ENCODE measurements around the gene DNAL4.

Gene DNAL4

DNA sequence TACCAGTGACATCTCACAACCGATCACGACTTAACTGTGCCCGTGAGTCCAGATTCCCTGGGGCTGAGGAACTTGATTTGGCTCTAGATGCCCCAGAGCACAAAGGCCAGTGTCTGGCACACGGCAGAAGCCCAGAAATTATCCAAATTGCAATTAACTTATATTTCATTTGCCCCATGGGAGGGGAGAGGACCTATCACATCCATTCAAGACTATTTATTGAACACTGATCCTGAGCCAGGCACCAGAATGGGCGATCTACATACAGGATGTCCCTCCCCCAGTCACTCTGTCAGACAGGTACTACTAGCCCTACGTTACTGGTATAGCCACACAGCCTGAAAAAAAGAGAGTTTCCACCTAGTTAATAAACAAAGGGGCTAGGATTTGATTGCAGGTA lies 5.1 kb downstream of the DNAL4 start:
- no peak for FAIRE-seq

DNA sequence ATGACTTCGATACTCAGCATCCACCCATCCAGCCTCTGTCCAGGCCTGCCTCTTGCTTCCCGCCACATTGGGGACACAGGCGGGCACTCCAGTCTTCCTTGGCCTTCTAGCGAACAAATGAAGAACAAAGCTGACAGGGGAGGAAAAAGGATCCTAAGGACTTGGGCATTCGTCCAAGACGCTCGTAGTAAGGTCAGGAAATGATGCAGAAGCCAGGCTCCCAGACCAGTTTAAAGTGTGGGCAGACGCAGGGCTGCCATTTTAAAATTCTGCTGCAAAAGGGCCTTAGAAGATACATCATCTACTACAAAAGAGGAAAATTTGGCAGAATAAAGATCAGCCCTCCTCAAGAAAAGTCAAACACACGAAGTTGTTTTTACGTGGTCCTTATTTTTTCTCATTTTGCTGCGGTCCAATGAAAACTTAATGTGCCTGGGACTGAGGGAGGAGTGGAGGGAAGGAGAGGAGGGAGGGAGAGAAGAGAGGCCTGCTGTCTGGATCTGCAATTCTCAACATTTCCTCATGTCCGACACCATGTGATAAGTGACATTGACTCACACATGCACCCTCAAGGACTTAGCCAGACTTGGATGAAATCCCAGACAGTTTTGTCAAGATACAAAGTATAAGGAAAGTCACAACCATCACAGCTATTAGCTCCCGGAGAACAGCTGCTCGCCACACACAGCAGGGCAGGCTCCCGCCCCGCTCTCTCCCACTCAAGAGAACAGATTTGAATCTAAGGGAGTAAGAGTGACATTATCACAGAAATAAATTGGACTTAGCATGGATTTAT lies 5.7 kb downstream of the DNAL4 start:
- FAIRE-seq: no peak
- no peak for DNase-seq (ENCODE audit: insufficient read length, low spot score)

More for the DNA sequence above, 5.1 kb downstream of the DNAL4 start:
- DNase-seq (ENCODE audit: insufficient read length, low spot score): no peak

DNA sequence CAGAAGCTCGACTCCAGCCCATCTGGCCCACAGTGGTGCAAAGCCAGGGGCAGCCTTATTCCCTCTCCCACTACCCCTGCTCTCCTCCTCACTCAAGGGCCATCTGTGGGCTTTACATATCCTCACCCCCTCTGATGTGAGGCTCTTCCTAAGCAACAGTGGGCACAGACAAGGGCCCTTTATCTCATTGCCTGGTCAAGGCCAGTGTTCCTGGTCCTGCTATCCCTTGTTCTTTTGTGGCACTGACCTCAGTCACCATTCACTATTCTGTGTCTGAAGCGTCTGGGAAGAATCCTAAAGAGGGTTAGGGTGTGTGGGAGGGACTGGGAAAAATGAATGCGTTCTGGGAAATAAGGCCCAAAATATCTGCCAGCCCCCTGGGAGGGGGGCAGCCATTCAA lies 7.3 kb downstream of the DNAL4 start:
- DNase-seq (ENCODE audit: insufficient read length, low spot score) (no peak), FAIRE-seq (no peak)

DNA sequence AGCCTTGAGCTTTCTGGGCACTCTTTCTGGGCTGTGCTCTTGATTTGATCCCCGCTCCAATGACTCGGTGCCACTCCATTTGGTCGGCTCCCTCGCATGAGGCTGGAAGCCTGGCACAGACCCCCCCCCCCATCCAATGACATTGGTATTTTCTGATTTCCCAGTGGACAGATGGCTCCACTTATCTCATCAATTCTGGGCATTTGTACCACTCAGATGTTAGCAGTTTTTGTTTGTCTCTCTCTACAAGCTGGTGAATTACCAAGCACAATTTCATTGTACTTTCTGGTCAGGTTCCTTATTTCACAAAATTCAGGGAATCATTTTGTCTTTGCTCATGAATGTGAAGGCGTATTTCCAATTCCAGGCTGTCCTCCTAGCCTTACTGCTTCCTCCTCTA lies 9.1 kb downstream of the DNAL4 start:
- DNase-seq (ENCODE audit: insufficient read length, low spot score) (no peak), FAIRE-seq (no peak)

DNA sequence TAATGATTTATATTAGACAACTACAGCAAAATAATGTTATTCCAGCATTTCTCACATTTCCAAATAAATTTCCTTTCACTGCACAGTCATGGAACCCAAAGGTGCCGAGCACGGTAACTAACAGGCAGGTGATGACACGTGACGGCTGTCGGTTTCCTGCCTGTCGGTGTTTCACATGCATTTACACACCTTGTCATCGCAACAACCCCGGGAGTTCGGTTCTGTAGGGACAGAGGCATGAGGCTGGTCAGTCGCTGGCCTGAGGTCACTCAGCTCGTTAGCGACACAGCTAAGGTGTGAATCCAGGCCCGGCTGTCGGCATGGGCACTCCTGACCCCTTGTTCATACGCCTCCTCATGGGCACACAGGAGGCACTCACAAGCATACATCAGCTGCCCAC lies 9.9 kb downstream of the DNAL4 start:
- DNase-seq (ENCODE audit: insufficient read length, low spot score) (no peak), FAIRE-seq (no peak)

DNA sequence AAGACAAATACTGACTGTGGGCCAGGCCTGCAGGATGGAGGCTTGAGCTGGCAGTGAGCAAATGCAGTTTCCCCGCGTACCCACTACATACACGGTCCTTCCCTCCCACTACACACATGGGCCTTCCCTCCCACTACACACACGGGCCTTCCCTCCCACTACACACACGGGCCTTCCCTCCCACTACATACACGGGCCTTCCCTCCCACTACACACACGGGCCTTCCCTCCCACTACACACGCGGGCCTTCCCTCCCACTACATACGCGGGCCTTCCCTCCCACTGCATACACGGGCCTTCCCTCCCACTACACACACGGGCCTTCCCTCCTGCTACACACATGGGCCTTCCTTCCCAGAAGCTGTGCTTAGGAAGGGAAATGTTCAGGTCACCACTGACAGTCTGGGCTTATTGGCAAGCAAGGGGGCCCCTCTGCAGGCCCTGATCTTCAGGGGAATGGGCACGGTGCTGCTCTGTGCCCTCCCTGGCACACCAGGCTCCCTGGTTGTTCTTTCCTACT lies 10.8 kb downstream of the DNAL4 start:
- FAIRE-seq (no peak), DNase-seq (ENCODE audit: insufficient read length, low spot score) (no peak)

DNA sequence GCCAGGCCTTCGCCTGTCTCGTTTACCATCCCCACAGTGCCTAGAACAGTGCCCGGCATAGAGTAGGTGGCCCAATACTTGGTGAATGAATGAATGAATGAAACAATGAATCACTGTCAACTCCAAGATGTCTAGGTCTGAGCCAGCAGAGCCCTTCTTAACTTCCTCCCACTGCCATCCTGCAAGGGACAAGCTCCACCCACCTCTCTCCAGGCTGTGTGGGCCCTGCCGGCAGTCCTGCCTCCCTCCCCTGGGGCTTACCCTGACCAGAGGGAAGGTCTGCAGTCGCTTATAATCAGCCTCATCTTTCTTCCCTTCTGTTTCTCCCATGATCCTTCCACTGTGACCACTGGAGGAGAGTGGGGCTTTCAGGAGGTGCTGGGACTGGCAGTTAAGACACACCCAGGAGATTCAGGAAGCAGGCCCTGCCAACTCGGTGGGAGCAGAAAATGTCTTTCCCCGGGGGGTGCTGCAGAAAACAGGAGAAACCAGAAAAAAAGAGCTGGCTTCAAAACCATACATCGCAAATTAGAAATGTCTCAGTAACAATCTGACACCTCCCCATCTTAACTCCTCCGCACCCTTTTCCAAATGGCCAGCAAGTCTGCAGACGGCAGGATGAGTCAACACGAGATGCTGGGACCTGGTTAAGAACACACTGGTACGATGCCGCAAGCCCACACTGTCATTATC lies 11.4 kb downstream of the DNAL4 start:
- FAIRE-seq (no peak), DNase-seq (ENCODE audit: insufficient read length, low spot score) (no peak)

DNA sequence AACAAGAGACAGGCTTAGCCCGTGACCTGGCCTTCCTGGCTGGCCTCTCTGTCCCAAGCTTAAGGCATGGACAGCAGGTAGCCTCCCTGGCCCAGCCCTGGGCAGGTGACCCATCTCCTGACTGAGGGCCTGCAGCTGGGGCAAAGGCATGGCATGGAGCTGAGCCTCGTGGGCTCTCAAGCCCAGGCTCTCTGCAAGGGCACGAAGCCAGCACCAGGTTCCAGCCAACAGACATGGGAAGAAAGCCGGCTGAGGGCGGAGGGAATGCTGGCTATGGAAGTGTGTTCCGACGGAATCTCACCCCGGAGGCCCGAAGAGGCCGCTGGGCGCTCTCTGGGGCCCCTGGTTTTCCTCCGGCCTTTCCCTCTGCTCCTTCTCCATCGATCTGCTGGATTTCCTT lies 12.9 kb downstream of the DNAL4 start:
- FAIRE-seq: no peak
- no peak for DNase-seq (ENCODE audit: insufficient read length, low spot score)

DNA sequence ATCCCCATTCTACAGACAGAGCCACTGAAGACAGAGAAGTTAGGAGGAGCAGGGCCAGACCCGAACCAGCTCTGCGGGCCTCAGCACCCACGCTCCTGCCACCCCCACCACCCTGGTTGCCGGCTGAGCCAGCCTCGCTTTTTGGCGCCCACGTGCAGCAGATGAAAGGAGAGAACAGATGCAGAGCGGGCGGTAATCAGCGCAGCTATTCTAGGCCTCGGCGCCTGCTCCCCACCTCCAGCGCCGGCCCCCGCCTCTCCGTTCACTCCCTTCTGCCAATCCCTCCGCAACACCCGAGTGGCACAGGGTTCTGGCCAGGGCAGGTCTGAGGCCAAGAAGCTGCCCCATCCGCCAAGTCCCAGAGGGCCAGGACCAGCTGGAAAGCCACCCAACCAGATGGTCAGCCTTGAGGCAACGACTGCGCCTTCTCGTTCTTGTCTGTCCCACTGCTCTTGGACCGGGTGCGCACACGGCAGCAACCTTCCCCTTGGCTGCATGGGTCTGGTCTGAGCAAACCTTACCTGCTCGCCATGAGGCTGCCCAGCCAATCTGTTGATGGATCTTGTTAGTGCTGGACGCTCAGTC lies 16.8 kb downstream of the DNAL4 start:
- FAIRE-seq (no peak), DNase-seq (ENCODE audit: insufficient read length, low spot score) (no peak)

DNA sequence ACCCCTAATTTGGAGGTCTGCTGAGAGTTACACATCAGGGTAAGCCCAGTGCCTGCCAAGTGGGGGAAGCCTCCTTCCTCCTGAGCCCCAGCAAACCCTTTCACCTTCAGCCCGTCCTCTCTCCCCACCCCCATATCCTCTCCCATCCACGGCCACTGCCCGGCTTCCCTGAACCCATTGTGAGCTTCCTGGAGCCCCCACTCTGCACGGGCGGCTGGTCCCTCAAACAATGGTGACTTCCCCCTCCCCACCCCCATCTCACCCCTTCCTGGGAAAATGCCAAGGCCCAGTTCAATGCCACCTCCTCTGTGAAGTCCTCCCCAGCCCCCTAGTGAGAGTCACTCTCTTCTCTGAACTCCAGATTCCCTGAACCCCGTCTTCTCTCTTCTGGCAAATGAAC lies 17.9 kb downstream of the DNAL4 start:
- DNase-seq (ENCODE audit: insufficient read length, low spot score): no peak
- no peak for FAIRE-seq

DNA sequence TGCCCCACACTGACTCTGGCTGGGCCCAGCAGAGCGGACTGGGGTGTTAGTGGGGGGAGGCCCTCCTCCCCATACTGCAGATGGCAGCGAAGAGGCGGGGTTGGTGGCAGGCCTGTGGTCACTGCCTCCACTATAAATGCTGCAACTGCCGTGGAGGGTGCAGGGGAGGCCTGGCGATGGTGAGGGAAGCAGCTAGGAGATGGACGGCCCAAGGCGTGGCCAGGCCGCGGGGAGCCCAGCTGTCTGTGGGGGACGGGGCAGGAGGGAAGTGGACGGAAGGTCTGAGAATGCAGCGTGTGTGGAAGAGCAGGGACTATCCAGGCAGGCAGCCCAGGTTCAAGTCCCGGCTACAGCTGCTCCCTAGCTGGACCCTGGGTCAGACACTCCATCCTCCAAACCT lies 18.3 kb downstream of the DNAL4 start:
- DNase-seq (ENCODE audit: insufficient read length, low spot score) (no peak), FAIRE-seq (no peak)

DNA sequence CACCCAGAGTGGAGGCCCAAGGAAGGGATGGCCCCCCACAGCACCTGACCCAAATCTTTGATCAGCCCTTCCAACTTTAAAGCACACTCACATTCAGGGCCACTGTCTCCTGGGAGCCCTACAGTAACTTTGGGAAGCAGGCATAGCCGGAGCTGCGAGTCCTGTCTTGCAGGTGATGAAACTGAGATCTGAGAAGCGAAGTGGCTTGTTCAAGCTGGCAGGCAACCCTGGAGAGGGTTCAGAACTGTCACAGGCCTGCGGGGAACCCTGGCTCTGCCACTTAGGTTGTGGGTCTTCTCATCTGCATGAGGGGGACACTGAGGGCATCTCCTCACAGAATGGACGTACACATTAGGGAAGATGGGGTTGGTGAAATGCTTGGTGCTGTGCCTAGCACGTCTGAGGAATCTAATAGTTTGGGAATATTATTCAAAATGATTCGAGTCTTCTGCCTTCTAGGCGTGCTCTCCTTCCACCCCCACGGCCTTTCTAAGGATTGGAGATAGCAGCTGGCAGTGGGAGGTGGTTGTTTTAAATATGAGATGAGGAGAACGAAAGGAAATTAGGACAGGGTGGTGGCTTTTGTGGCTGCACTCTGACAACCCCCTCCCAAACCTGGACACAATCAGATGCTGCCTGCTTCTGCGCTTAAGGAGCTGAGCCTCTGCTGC lies 19.3 kb downstream of the DNAL4 start:
- no peak for FAIRE-seq
- DNase-seq (ENCODE audit: insufficient read length, low spot score): no peak

DNA sequence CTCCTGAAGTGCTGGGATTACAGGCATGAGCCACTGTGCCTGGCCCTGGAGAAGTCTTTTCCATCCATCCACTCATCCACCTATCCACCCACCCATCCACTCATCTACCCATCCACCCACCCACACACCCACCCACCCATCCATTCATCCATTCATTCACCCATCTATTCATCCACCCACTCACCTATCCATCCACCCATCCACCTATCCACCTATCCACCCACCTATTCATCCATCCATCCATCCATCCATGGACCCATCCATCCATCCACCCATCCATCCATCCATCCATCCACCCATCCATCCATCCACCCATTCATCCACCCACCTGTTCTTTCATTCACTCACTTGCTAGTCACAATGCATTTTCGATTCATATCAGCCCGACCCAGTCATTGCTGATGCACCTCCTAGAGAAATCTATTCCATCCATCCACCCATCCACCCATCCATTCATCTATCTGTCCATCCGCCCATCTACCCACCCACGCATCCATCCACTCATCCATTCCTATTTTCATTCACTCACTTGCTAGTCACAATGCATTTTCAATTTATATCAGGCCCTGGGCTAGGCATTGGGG lies 20.5 kb downstream of the DNAL4 start:
- no peak for DNase-seq (ENCODE audit: insufficient read length, low spot score)
- FAIRE-seq: no peak

DNA sequence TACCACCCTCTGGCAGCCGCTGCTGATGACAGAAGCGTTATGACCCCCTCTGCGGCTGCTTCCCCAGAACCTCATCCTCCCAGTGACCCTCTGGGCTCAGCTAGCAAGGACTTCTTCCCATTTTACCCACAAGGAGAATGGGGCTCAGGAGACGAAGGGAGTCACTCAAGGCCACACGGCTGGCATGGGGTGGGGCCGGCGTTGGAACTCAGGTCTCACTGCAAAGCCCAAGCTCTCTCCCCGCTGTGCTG lies 21.4 kb downstream of the DNAL4 start:
- no peak for DNase-seq (ENCODE audit: insufficient read length, low spot score)

DNA sequence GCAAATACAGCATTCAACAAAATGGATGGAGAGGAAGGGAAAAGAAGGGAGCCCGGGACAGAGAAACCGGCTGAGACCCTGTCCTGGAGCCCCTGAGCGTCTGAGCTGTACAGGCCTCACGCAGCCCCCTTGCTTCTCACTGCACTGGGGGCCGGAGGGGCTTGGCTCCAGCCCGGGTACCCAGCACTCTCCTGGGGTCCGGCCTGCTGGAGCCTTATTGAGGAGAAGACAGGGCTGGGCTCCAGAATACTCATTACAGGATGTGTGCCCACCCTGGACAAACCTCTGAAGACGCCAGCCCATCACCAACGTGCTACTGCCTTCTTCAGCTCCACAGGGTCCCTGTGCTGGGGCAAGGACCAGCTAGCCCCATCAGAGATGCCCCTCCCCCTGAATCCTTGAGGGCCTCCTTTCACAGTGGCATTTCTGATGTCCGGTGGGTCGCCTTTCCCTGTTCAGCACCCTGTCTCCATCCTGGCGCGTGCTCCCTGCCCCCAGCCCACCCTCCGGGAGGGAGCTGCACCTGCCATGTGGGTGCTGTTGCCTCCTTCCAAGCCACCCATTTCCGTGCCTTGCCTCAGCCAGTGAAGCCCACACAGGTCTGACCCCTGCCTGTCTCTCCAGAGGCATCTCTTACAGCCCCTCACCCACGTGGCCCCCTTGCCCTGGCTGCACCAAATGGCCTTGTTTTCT lies 23.5 kb downstream of the DNAL4 start:
- no peak for DNase-seq (ENCODE audit: insufficient read length, low spot score)
- FAIRE-seq: no peak

More for the DNA sequence above, 21.4 kb downstream of the DNAL4 start:
- no peak for FAIRE-seq

DNA sequence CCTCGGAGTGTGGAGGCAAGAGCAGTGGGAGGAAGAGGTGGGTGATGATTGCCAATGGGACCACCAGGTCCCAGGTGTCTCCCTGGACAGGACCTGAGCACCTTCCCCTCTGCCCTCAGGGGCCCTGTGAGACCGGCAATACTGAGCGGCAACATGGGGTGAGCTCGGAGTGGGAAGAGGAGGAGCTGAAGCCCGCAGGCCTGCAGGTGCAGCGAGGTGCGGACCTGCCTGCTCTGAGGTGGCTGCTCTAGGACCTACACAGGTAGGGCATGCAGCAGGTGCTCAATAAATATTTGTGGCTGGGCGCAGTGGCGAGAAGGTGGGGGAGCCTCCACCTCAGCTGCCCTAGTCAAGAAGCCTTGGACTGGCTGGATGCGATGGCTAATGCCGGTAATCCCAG lies 25.9 kb downstream of the DNAL4 start:
- no peak for DNase-seq (ENCODE audit: insufficient read length, low spot score)
- FAIRE-seq: no peak

DNA sequence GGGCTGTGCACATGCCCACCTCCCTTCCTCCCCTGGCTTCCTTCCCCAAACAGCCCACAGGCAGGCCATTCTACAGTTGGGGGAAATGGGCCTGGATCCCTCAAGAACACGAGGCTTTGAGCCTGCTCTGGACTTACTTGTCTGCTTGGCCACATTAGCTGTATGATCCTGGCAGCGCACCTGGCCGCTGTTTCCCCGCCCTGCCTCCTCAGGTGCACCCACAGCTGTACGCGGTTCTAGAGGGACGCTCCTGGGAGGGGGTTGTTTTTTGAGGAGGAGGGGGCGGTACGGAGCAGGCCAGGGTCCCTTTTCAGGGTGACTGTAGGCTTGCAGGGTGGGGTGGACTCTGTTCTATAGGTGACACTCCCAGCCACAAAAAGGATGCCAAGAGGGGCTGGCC lies 26.6 kb downstream of the DNAL4 start:
- DNase-seq (ENCODE audit: insufficient read length, low spot score): no peak
- FAIRE-seq: no peak

DNA sequence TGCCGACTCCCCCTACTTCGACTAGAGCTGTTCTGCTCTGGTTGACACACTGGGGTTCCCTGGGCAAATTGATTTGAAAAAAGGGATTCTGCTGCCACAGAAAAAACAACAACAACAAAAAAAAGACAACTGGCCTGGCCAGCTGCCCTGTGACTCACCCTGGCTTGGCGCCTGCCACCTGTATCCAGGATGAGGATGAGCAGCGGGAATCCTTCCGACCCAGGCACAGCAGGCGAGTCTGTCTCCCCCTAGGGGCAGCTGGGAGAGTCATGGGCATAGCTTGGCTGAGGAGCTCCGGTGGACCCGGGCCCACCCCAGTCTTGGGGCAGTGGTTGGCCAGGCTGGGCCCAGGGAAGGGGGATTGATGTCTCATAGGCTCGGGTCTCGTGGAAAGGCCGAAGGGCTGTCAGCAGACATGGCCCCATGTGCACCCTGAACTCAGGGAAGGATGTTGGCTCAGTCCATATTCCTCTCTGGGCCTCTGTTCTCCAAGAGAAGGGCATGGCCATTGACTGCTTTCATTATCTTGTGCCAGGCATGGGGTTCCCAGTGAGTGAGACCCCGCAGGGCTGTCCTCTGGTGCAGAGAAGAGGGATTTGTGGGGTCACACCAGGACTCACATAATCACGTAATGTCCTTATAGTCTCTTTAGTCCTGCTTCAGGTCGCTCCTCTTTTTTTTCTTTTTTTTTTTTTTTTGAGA lies 27.7 kb downstream of the DNAL4 start:
- no peak for FAIRE-seq
- DNase-seq (ENCODE audit: insufficient read length, low spot score): peak; percentile 38

DNA sequence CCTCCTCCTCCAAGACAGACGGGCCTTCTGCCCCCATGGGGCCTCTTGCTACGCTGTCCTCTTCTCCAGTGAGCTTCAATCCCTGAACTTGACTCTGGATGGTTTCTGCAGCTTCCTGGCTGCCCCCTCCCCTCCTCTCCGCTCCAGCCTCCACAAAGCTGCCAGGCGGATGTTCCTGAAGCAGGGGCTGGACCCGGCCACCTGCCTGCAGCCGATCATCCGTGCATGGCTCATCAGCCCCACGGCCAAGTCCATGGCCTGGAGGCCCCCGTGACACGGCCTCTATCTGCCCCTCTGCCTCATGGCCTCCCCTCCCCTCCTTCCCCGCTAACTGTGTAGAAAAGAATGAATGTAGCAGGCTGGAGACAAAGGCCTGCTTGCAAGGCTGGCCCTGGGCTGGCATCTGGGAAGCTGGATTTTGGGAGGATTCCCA lies 31.4 kb downstream of the DNAL4 start:
- FAIRE-seq: no peak
- no peak for DNase-seq (ENCODE audit: insufficient read length, low spot score)
